ENCODE data around the gene NFATC2.

Gene NFATC2

GRCh38 chr20:51385646-51386530 is 156.6 kb downstream of the NFATC2 start:
- DNase-seq = peak; percentile 62

GRCh38 chr20:51384875-51385274 is 157.6 kb downstream of the NFATC2 start:
- no peak for DNase-seq

- no peak for DNase-seq
Observed at GRCh38 chr20:51383891-51384510, 158.5 kb downstream of the NFATC2 start.

GRCh38 chr20:51382986-51383821 is 159.3 kb downstream of the NFATC2 start:
- DNase-seq = no peak

- no peak for DNase-seq
Observed at GRCh38 chr20:51382111-51382985, 160.2 kb downstream of the NFATC2 start.

- DNase-seq = no peak
Observed at GRCh38 chr20:51381557-51381956, 161.0 kb downstream of the NFATC2 start.

GRCh38 chr20:51380401-51381385 is 161.8 kb downstream of the NFATC2 start:
- no peak for DNase-seq

GRCh38 chr20:51379601-51380341 is 162.7 kb downstream of the NFATC2 start:
- DNase-seq = no peak

GRCh38 chr20:51378171-51378928 is 164.2 kb downstream of the NFATC2 start:
- DNase-seq = no peak

- no peak for DNase-seq
Observed at GRCh38 chr20:51377132-51377531, 165.4 kb downstream of the NFATC2 start.

GRCh38 chr20:51376111-51376510 is 166.4 kb downstream of the NFATC2 start:
- no peak for DNase-seq

GRCh38 chr20:51375561-51375960 is 167.0 kb downstream of the NFATC2 start:
- no peak for DNase-seq

- no peak for DNase-seq
Observed at GRCh38 chr20:51374961-51375360, 167.6 kb downstream of the NFATC2 start.

- no peak for DNase-seq
Observed at GRCh38 chr20:51374456-51374830, 168.1 kb downstream of the NFATC2 start.

- no peak for DNase-seq
Observed at GRCh38 chr20:51373713-51374455, 168.6 kb downstream of the NFATC2 start.

GRCh38 chr20:51372966-51373365 is 169.6 kb downstream of the NFATC2 start:
- no peak for DNase-seq

GRCh38 chr20:51372176-51372803 is 170.2 kb downstream of the NFATC2 start:
- DNase-seq = peak; percentile 63

GRCh38 chr20:51371720-51372119 is 170.8 kb downstream of the NFATC2 start:
- no peak for DNase-seq
